ENCODE results near the gene MYO5B.

- no peak for TF ChIP-seq POLR2A (IDR thresholded peaks at IDR 0.05)
- no peak for TF ChIP-seq CTCF (IDR thresholded peaks at IDR 0.05)
These were observed 119.2 kb downstream of the MYO5B start for GRCh38 chr18:50075772-50076171.

All from thyroid gland (tissue), 4 donors.